GM12878 (cell line): ENCODE measurements around the gene IQGAP1. TPM values are rescaled to one million over a fixed set of nuclear protein-coding genes. Genes with fewer than 3 reads are reported as not detected.

Source experiments
- ATAC-seq: fragments of 200-7000 bp; cut with Tn5 transposase; 3 replicates; pipeline ENCODE4 v1.9.1; 2020; ENCODE audit warnings: mild to moderate bottlenecking, moderate library complexity
- BruUV-seq: library from RNA; stranded (reverse); fragments of 400-500 nt; replicated peaks from 2 replicates; lab custom pipeline; 2021; lab: Mats Ljungman, UMichigan
- CTCF ChIA-PET: fragments of 300-600 bp; sonication (Branson Sonifier 250); formaldehyde crosslinking; extraction: SDS; loops from one replicate; lab custom pipeline; 2021; ENCODE audit warnings: inconsistent platforms; lab: Yijun Ruan, JAX
- POLR2A ChIA-PET: fragments of 350-600 bp; formaldehyde crosslinking; extraction: SDS; loops from one replicate; lab custom pipeline; 2021; ENCODE audit warnings: inconsistent platforms; lab: Charles Lee
- RAD21 ChIA-PET: fragments of 300-600 bp; sonication (Branson Sonifier 250); formaldehyde crosslinking; loops from one replicate; lab custom pipeline; 2023; ENCODE audit warnings: antibody characterized with exemption; ENCODE audit not compliant: unreplicated experiment; lab: Charles Lee
- SMC1A ChIA-PET: fragments of 300-600 bp; sonication (Branson Sonifier 250); formaldehyde crosslinking; loops from one replicate; lab custom pipeline; 2023; ENCODE audit not compliant: unreplicated experiment, uncharacterized antibody; lab: Charles Lee
- DNase-seq: peaks from one replicate; pipeline ENCODE4 v3.0.0-alpha.2; 2011; ENCODE audit warnings: low read depth, low spot score
- FAIRE-seq: peaks from 3 replicates; lab custom pipeline; 2011; peaks lifted over from hg19 to GRCh38; lab: Jason Lieb, UNC
- H2AFZ ChIP-seq: 2 replicates; pipeline ENCODE4 v1.6.0; 2011; ENCODE audit warnings: low read depth, low read length, control low read depth; ENCODE audit not compliant: control insufficient read depth
- H3K27ac ChIP-seq: 2 replicates; pipeline ENCODE4 v1.5.1; 2011; ENCODE audit warnings: control low read depth; ENCODE audit not compliant: control insufficient read depth, insufficient read depth
- H3K27me3 ChIP-seq, 2 experiments: replicated peaks in 1 of 2; 2 replicates each; pipeline versions ENCODE4 v1.6.0 to v1.6.1; 2011; ENCODE audit warnings: low read length in 1 of 2; ENCODE audit not compliant: control insufficient read depth in 2 of 2, insufficient read depth in 2 of 2
- H3K36me3 ChIP-seq, 2 experiments: 2 replicates each; pipeline ENCODE4 v1.5.1; 2011; ENCODE audit warnings: low read length in 1 of 2; ENCODE audit not compliant: control insufficient read depth in 2 of 2, insufficient read depth in 2 of 2
- H3K4me1 ChIP-seq: 2 replicates; pipeline ENCODE4 v1.6.1; 2011; ENCODE audit warnings: mild to moderate bottlenecking, low read length, moderate library complexity, mixed read lengths; ENCODE audit not compliant: control insufficient read depth, insufficient read depth
- H3K4me2 ChIP-seq: 2 replicates; pipeline ENCODE4 v1.6.0; 2011; ENCODE audit warnings: control low read depth; ENCODE audit not compliant: control insufficient read depth, insufficient read depth
- H3K4me3 ChIP-seq: fragments of 200-600 bp; sonication (generic); 2 replicates; pipeline ENCODE4 v1.5.1; 2016
- H3K79me2 ChIP-seq: 2 replicates; pipeline ENCODE4 v1.6.0; 2011; ENCODE audit warnings: low read length; ENCODE audit not compliant: control insufficient read depth, insufficient read depth
- H3K9ac ChIP-seq: 2 replicates; pipeline ENCODE4 v1.8.0; 2011; ENCODE audit warnings: low read length, control low read depth, mixed read lengths; ENCODE audit not compliant: control insufficient read depth, insufficient read depth
- H3K9me3 ChIP-seq: replicated peaks from 3 replicates; pipeline ENCODE4 v1.5.1; 2011; ENCODE audit warnings: mild to moderate bottlenecking, low read length; ENCODE audit not compliant: control insufficient read depth, insufficient read depth
- H4K20me1 ChIP-seq: 2 replicates; pipeline ENCODE4 v1.6.0; 2011; ENCODE audit not compliant: control insufficient read depth, insufficient read depth
- CBFB ChIP-seq: IDR thresholded peaks from 2 replicates; pipeline ENCODE4 v1.6.1; 2016; ENCODE audit warnings: antibody characterized with exemption, low read depth
- HCFC1 ChIP-seq: fragments of 150-350 bp; IDR thresholded peaks from 2 replicates; pipeline ENCODE4 v1.6.1; 2014; ENCODE audit warnings: low read length
- HSF1 ChIP-seq: fragments of 150-350 bp; IDR thresholded peaks from 2 replicates; pipeline ENCODE4 v1.6.1; 2014; ENCODE audit warnings: mild to moderate bottlenecking, low read depth, low read length
- NR2C2 ChIP-seq: IDR thresholded peaks from 2 replicates; pipeline ENCODE4 v1.6.1; 2011; ENCODE audit warnings: borderline replicate concordance, low read depth; ENCODE audit not compliant: control insufficient read depth, insufficient read length
- RELB ChIP-seq: fragments of 450-650 bp; IDR thresholded peaks from 2 replicates; pipeline ENCODE4 v1.6.1; 2017; ENCODE audit warnings: low read depth, mild to moderate bottlenecking, moderate library complexity
- ZNF207 ChIP-seq: fragments of 450-650 bp; IDR thresholded peaks from 2 replicates; pipeline ENCODE4 v1.6.1; 2014; ENCODE audit warnings: antibody characterized with exemption, mild to moderate bottlenecking, borderline replicate concordance
- WGBS: methylation state at CpG from one replicate; pipeline ENCODE4 v1.1.6; 2016; ENCODE audit warnings: low lambda C conversion rate; ENCODE audit not compliant: insufficient replicate concordance, insufficient coverage; ENCODE audit errors: missing lambda C conversion rate; 5-methylcytosine and 5-hydroxymethylcytosine counted together
- in situ Hi-C: fragments of 300-500 bp; cut with MboI; formaldehyde crosslinking; loops from 9 replicates; pipeline ENCODE4 v1.14.3; 2018; ENCODE audit warnings: mixed read lengths
- intact Hi-C: fragments of 100-400 bp; cut with micrococcal nuclease; formaldehyde crosslinking; loops from one replicate; pipeline ENCODE4 v1.14.2; 2022; ENCODE audit not compliant: unreplicated experiment
- polyA plus RNA-seq, 11 experiments: library from polyadenylated mRNA; depleted of rRNA in 4 of 11; unstranded in 6 of 11; stranded (reverse) in 5 of 11; fragments of >200 nt; fragmentation: Nextera tagmentation in 4 of 11; fragmentation: Illumina TruSeq in 1 of 11; extraction: Ambion mirVana in 4 of 11; extraction: Trizol in 1 of 11; gene quantifications; 1 replicate in 1 of 11; 2 replicates in 10 of 11; pipeline versions ENCODE4 v1.2.1 to v1.2.3, GENCODE V29; 2011 to 2016; ENCODE audit warnings: inconsistent platforms in 2 of 11, missing spikeins in 2 of 11, low read depth in 1 of 11
- total RNA-seq, 4 experiments: library from RNA; depleted of rRNA in 3 of 4; stranded (reverse); fragments of >200 nt in 3 of 4; fragmentation: Illumina TruSeq in 1 of 4; extraction: Trizol in 1 of 4; gene quantifications; 2 replicates each; pipeline versions ENCODE4 v1.2.1 to v1.2.3, GENCODE V29; 2013 to 2021

IQGAP1 gene
- total and polyA plus RNA-seq, 10 of the 15 experiments (the other 5 are each of a cell fraction or from before 2014, with no cell fraction given) = 65.2 to 250 (median 112) TPM

- H2AFZ ChIP-seq = peak overlapping the region; percentile 72
- H3K4me1 ChIP-seq = peaks cover 14% of the 10 kb centered on the region
- DNase-seq (peak; percentile 12), ATAC-seq (peak; percentile 73), FAIRE-seq (no peak)
- ChIA-PET SMC1A (interaction anchor here (0.7 to 2.9 kb wide), 14 partner anchors 11 to 415 kb away, joined by 3 to 10 read pairs (median 3); partner anchors contain the start of gene UNC45A), RAD21 (interaction anchor here (0.7 to 1.1 kb wide), 3 partner anchors 41 to 214 kb away, joined by 3 read pairs; no protein-coding TSS in a partner anchor), POLR2A (interaction anchor here (0.9 to 1.5 kb wide), 2 partner anchors 11 to 180 kb away, joined by 3 read pairs; no protein-coding TSS in a partner anchor), CTCF (interaction anchor here (0.8 to 1.6 kb wide), 8 partner anchors 10 to 219 kb away, joined by 3 to 9 read pairs (median 4); partner anchors contain the start of gene CRTC3)
- no peak overlapping the region for H3K4me3 ChIP-seq
- no peak overlapping the region for H3K9ac ChIP-seq
- in situ Hi-C loops (no loop called here), intact Hi-C loops (loop anchor here (10.0 kb wide), 1 partner anchor 174 kb away; no protein-coding TSS in a partner anchor)
- H3K27me3 ChIP-seq = no peaks in the 10 kb centered on the region
- no peaks in the 10 kb centered on the region for H3K9me3 ChIP-seq
- BruUV-seq = no TSS peak
- H4K20me1 ChIP-seq = no peaks in the 10 kb centered on the region
- WGBS = 83% methylated on average over 5 of the region's 5 CpGs
- H3K4me2 ChIP-seq = no peak overlapping the region
- no peaks in the 10 kb centered on the region for H3K79me2 ChIP-seq
- no peak overlapping the region for H3K27ac ChIP-seq
- H3K36me3 ChIP-seq = no peaks in the 10 kb centered on the region
- no peak for TF ChIP-seq ZNF207
- TF ChIP-seq RELB = 0 out of 2 replicates have a peak, but pooled peaks have one; percentile 24
These were observed 132.3 kb downstream of the IQGAP1 start for GRCh38 chr15:90520365-90520764.

DNA sequence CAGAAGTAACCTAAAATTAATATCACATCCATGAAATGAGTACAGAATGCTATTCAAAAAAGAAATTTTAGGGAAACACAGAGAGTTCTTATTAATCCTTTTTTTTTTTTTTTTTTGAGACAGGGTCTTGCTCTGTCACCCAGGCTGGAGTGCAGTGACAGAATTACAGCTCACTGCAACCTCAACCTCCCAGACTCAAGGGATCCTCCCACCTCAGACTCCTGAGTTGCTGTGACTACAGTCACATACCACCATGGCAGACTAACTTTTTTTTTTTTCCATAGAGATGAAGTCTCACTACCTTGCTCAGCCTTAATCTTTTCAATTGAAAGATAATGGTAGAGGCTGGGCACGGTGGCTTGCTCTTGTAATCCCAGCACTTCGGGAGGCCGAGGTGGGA, 135.3 kb downstream of the IQGAP1 start:
- RAD21 ChIA-PET = interaction anchor here (1.2 kb wide), 1 partner anchor 64 kb away, joined by 3 read pairs; no protein-coding TSS in a partner anchor
- no TSS peak for BruUV-seq
- SMC1A ChIA-PET = interaction anchor here (1.0 to 1.5 kb wide), 3 partner anchors 12 to 75 kb away, joined by 3 to 4 read pairs (median 3); no protein-coding TSS in a partner anchor
- Histone ChIP-seq H3K36me3 (no peaks in the 10 kb centered on the region), H4K20me1 (no peaks in the 10 kb centered on the region)
- intact Hi-C loops = loop anchor here (10.0 kb wide), 1 partner anchor 171 kb away; no protein-coding TSS in a partner anchor
- no peak for DNase-seq
- 95% methylated on average over 3 of the region's 3 CpGs for WGBS
- CTCF ChIA-PET = interaction anchor here (0.5 to 1.5 kb wide), 2 partner anchors 20 to 124 kb away, joined by 3 read pairs; no protein-coding TSS in a partner anchor
- TF ChIP-seq NR2C2 = no peak
- no peak for TF ChIP-seq CBFB
- TF ChIP-seq HCFC1 = no peak
- TF ChIP-seq HSF1 = no peak
- TF ChIP-seq, all 136 proteins: peak for 0
- no peak overlapping the region for H3K4me2 ChIP-seq
- no peak overlapping the region for H3K9ac ChIP-seq
- H3K27ac ChIP-seq = no peak overlapping the region
- H3K4me1 ChIP-seq = peaks cover 14% of the 10 kb centered on the region
- no peak for ATAC-seq
- H3K4me3 ChIP-seq = no peak overlapping the region
- POLR2A ChIA-PET = interaction anchor here (0.6 to 0.9 kb wide), 2 partner anchors 17 to 163 kb away, joined by 3 to 6 read pairs; no protein-coding TSS in a partner anchor
- no peaks in the 10 kb centered on the region for H3K9me3 ChIP-seq
- H2AFZ ChIP-seq = no peak overlapping the region
- no peak for FAIRE-seq
- no peaks in the 10 kb centered on the region for H3K27me3 ChIP-seq
- no peaks in the 10 kb centered on the region for H3K79me2 ChIP-seq
- in situ Hi-C loops = no loop called here
